Kidney glomerular epithelial cell (primary cell): Measurements from ENCODE around the gene IPP.
"Not testable (repeated sequence)": the region's sequence is repeated elsewhere in the genome, so short reads cannot be mapped to it uniquely, and the experiment has no call there.

Experiments used
- DNase-seq: peaks from one replicate; lab custom pipeline; 2025; lab: John Stamatoyannopoulos, UW

IPP gene

DNA sequence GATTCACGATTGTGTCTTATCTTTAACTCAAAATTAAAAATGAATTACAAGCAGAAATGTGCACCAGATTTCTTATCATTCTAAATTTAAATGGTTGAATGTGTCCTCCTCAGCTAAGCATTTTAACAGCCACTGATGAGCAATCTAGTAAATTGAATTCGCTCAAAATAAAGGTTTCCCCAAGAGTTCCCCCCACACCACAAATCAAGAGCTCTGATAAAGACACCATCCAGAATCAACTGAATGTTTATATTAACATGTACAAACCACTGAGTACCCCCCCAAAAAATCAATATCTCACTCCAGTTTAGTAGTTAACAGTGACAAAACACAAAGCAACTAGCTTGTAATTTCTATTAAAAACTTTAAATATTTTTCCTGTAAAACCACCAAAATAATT is 66.1 kb downstream of the IPP start:
- no peak for DNase-seq

DNA sequence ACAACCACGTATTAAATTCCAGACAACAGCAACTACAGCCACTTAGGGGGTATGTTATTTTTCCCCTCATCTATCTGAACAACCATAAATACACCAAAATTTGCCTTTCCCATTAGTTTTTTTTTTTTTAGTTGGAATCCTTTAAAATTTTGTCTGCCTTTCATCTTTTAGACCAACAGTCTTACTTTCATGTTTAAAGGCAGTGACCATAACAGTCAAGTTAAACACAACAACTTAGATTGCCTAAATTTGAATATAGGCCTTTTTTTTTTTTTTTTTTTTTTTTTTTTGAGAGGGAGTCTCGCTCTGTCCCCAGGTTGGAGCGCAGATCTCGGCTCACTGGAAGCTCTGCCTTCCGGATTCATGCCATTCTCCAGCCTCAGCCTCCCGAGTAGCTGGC is 67.5 kb downstream of the IPP start:
- no peak for DNase-seq

DNA sequence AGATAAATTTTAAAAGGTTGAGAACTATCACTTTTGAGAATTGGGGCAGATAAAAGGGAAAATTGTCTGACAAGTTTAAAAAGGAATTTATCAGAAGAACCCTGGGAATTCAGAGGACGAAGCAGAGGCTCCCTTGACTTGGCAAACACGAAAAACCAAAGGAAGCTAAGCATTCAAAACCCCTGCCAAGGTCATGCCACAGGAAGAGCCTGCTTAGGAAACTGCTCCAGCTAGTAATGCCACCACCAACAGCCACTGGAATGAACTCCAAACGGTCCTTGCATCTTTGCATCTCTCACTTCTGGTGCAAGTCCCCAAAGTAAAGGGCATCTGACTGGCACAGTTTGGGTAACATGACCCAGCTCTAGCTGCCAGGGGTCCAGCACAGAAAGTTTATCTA is 71.3 kb downstream of the IPP start:
- no peak for DNase-seq

DNA sequence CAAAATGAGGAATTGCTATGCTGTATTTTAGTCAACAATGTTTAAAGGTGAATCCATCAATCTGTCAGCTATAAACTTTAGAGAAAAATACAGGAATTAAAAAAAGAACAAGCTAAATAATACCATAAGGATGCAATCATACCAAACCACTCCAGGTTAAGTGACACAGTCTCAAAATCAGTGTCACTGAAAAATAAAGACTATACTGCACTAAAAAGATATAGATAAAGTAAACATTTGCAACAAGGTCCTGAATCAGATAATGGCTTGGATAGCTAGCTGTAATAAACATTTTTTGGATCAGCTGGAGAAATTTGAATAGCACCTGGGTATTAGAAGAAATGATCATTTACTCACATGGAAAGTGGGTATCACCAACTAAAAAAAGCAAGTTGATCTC is 72.0 kb downstream of the IPP start:
- no peak for DNase-seq

DNA sequence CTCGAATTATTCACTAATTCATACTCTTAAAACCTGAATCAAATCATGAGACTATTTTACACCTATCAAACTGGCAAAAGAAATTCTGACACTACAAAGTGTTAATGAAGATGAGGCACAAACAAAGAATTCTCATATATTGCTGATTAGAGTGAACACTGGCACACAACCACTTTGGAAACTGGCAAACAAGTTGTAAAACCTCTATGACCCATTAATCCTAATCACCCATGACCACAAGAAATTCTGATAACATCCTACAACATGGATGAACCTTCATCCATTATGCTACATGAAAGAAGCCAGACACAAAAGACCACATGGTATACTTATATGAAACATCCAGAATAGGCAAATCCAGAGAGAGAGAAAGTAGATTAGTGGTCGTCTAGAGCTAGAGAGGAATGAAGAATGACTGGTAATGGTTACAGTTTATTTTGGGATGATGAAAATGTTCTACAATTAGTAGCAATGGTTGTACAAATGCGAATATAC is 72.7 kb downstream of the IPP start:
- DNase-seq: no peak

DNA sequence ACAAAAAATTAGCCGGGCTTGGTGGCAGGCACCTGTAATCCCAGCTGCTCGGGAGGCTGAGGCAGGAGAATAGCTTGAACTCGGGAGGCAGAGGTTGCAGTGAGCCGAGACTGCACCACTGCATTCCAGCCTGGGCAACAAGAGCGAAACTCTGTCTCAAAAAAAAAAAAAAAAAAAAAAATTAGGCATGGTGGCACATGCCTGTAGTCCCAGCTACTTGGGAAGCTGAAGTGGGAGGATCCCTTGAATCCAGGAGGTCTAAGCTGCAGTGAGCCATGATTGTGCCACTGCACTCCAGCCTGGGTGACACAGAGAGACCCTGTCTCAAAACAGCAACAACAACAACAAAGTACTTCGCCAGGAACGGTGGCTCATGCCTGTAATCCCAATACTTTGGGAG is 73.9 kb downstream of the IPP start:
- not testable (repeated sequence) for DNase-seq

DNA sequence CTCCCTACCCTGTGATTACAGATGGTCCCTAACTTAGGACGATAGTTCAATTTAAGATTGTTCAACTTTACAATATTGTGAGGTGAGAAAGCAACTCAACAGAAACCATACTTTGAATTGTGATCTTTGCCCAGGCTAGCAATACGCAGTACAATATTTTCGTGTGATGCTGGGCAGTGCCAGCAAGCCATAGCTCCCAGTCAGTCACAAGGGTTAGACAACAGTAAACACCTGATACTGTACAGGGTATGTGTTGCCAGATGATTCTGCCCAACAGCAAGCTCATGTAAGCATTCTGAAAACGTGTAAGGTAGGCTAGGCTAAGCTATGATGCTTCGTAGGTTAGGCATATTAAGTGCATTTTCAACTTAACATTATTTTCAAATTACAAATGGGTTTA is 76.0 kb downstream of the IPP start:
- DNase-seq: no peak

DNA sequence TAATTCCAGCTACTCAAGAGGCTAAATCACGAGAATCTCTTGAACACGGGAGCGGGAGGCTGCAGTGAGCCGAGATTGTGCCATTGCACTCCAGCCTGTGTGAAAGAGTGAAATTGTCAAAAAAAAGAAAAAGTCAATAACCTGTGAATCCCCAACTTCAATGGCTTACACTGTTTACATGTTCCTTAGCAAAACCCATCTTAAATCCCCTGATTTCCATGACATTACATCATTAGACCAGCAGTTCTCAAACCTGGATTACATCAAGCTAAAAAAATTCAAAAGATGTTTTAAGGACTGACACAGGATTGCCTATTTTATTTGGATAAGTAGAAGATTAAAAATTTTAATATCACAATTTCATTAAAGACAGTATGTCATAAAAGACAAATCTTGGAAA is 76.5 kb downstream of the IPP start:
- no peak for DNase-seq

DNA sequence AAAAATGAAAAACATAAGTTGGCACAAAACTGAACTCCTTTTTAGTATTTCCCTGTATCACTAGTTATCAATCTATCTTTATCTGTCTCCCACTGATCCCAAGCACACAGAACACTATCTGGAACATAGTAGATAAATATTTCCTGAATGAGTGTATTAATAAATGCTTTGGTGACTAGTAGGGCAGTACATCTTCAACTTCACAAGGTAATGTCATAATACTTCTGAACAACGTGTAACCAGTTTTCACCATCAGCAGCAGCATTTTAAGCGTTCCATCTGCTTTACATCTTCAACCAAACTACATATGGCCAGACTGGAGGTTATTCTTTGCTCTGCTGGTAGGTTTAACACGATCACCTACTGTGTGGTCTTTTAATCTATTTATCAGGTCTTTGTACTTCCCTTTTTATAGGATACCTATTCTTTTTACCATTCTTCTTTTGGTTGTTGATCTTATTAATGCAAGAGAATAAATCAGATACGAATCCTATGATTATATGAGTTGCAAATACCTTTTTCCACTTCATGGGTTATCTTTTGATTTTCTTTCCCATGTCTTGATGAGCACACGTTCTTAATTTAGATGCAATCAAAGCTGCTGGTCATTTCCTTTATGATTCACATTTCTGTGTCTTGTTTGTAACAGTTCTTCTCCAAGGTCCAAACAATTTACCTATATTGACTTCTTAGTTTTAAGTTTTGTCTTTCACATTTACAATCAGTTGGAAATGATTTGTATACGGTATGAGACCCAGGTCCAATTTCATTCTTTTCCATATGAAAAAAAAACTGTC is 80.4 kb downstream of the IPP start:
- no peak for DNase-seq

DNA sequence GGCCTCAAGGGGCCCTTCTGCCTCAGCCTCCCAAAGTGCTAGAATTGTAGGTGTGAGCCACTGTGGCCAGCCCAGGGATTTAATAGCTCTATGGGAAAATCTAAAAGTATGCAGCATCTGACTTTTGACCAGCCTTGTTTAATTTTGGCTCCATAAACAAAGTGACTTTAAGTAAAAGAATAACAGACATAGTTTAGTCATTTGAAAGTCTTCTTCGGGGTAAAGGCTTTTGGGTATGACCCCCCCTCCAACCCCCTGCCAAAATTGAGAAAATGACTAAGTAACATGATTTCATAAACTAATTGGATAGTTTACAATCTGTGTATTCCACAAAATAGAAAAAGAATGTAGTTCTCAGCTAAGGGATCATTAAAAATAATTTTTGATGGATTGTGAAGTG is 81.1 kb downstream of the IPP start:
- no peak for DNase-seq

DNA sequence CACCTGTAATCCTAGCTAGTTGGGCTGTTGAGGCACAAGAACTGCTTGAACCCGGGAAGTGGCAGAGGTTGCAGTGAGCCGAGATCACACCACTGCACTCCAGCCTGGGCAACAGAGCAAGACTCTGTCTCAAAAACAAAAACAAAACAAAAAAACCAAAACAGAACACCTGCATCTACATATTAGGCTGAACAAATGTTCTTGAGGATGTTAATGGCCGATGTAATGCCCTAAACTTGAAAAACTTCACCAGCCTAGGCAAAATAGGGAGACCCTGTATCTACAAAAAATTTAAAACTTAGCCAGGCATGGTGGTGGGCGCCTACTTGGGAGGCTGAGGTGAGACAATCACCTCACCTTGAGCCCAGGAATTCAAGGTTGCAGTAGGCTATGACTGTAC is 81.9 kb downstream of the IPP start:
- no peak for DNase-seq

DNA sequence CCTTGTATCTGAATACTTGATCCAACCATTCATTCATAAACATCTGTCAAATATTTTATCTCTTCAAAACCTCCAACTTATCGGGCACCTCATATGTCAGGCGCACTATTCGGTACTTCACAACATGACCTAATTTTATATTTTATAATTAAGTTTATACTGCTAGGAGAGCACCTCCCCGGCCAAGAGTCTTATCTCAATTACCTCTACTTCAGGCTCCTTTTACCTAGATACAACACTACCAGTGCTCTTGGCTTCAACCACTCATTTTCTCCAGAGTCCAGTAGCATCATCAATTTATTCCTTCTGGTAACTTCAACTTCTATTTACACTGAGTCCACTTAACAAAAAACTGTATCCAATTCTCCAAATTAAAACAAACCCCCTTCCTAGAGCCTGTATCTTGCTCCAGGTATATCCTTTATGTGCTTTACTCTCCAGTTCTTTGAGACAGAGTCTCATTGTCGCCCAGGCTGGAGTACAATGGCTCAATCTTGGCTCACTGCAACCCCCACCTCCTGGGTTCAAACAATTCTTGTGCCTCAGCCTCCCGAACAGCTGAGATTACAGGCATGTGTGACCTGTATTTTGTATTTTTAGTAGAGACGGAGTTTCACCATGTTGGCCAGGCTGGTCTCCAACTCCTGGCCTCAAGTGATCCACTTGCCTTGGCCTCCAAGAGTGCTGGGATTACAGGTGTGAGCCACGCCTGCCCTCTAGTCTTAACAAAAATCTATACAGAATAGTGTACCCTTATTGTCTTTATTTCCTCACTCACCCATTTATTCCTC is 82.9 kb downstream of the IPP start:
- no peak for DNase-seq

DNA sequence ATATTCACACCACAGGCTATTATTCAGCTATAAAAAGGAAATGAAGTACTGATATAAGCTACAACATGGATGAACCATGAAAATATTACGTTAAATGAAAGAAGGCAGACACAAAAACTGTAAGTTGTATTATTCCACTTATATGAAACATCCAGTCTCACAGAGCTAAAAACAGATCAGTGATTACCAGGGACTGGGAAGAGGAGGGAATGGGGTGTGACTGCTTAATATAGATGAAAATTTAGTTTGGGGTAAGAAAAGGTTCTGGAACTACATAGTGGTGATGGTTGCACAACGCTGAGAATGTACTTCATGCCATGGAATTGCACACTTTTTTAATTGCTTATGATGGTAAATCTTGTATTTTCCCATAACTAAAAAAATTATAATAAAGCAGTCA is 83.6 kb downstream of the IPP start:
- no peak for DNase-seq

DNA sequence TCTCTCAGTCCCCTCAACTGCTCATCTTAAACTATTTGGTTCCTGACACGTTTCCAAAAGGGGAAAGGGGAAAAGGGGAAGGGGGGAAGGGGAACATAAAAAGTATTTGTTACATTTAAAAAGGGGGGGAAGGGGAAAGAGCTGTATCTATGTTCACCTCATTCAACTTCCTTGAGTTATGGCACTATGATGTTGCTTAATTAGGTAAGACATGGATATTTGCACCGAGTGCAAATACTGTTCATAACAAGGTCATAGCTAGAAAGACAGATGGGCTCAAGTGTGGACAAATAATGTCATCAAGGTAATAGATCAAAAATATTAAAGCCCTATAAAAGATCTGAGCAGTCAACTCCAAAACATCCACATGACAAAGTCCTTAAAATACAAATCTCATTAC is 90.1 kb downstream of the IPP start:
- no peak for DNase-seq

DNA sequence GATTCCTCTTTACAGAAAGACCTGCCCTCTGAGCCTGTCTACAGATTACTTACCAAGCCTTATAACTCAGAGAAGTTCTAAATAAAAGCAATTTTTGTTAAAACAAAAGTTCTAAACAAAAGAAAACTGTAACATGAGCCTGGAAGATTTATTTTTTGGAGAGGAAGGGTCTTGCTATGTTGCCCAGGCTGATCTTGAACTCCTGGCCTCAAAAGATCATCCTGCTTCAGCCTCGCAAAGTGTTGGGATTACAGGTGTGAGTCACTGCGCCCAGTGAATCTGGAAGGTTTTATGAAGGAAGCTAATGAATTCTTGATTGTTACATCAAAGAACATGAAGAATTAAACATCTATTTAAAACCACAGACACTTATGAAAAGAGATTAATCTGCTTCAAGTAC is 91.2 kb downstream of the IPP start:
- no peak for DNase-seq

DNA sequence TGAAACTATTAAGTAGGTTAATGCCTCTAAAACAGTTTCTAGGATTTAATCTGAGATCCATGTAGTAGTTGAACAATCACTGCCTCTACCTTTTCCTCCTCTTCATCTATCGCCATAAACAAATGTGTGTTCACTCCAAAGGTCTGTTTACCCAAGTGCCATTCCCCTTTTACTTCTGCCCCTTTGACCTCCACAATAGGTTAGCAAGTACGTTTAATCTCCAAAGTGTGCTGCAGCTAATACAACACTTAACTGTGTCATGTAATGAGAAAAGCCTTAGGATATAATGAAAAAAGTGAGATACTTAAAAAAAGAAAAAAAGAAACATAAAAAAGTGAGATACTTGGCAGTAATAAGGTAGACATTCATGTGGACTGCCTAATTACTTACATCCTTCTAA is 92.3 kb downstream of the IPP start:
- no peak for DNase-seq

DNA sequence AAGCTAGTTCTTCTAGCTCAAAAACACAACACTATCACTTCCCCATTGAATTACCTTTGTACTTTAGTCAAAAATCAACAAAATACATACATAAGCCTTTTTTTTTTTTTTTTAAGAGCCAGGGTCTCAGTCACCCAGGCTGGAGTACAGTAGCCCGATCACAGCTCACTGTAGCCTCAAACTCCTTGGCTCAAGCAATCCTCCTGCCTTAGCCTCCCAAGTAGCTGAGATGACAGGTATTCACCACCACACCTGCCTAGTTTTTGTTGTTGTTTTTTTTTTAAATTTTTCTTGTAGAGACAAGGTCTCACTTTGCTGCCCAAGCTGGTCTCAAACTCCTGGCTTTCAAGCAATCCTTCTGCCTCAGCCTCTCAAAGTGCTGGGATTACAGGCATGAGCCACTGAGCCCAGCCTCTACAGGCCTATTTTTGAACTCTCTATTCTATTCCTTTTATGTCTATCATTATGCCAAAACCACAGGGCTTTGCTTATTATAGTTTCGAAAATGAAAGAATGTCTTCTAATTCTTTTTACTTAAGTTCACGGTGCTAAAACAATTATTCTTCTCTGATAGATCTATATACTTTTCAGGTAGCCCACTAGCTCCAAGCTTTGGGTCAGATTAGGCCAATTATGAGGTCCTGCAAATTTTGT is 93.8 kb downstream of the IPP start:
- DNase-seq: no peak

DNA sequence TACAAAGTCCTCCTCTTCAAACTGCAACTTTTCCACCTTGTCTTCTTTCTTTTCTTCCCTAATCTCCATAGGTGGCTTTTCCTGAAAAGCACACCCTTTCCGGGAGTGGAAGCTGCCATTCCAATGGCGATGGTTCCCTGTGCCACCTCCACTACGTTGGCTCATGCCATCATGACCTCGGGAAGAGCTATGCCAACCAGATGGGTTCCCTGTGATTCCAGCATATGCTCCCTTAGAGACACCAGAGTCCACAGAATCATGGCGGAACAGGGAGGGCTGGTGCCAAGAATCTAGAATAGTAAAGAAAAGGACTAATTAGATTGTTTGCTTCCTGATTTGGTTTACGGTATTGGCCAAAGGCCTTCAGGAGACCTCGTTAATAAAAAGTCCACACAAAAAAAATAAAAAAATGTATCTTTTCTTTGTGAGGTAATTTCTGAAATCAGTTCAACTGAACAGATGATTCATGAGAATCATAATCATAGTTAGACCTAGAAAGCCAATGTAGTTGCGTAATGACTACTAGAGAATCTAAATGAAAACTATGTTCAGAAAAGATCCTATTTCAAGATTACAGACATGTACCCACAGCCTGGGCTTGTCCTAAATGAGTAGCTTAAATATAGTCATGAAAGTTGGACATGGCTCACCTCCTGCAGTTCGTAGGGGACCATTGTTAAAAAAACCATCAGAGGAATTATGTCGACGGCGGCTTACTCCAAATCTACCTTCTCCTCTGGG is 95.7 kb downstream of the IPP start:
- no peak for DNase-seq
